Caco-2 (cell line): Measurements from ENCODE around the gene ASB13. TPM values are rescaled to one million over a fixed set of nuclear protein-coding genes. Genes with fewer than 3 reads are reported as not detected.

Experiments
- BruUV-seq: library from RNA; stranded (reverse); fragments of 400-500 nt; replicated peaks from 2 replicates; lab custom pipeline; 2021; lab: Mats Ljungman, UMichigan
- CTCF ChIA-PET: fragments of 300-600 bp; sonication (Branson Sonifier 250); formaldehyde crosslinking; loops from one replicate; lab custom pipeline; 2022; ENCODE audit warnings: antibody characterized with exemption; lab: Charles Lee
- POLR2A ChIA-PET: fragments of 300-600 bp; sonication (Branson Sonifier 250); formaldehyde crosslinking; loops from one replicate; lab custom pipeline; 2022; ENCODE audit warnings: antibody characterized with exemption; lab: Charles Lee
- DNase-seq, 2 experiments: peaks; one replicate each; pipeline versions ENCODE4 v3.0.0 to v3.0.0-alpha.2; 2020 to 2022
- H3K27me3 ChIP-seq: replicated peaks from 2 replicates; pipeline ENCODE4 v1.6.0; 2011; ENCODE audit warnings: low read length; ENCODE audit not compliant: control insufficient read depth, insufficient read depth
- H3K36me3 ChIP-seq: 2 replicates; pipeline ENCODE4 v1.5.1; 2011; ENCODE audit warnings: low read length; ENCODE audit not compliant: control insufficient read depth, insufficient read depth
- H3K4me1 ChIP-seq: fragments of 250-450 bp; sonication (Bioruptor Pico); 2 replicates; pipeline ENCODE4 v1.5.1; 2020; ENCODE audit warnings: mild to moderate bottlenecking
- H3K4me3 ChIP-seq: 2 replicates; pipeline ENCODE4 v1.5.1; 2011; ENCODE audit warnings: low read depth, mild to moderate bottlenecking, control low read depth, low read length
- H3K9me3 ChIP-seq: fragments of 250-450 bp; sonication (Bioruptor Pico); 2 replicates; pipeline ENCODE4 v1.5.1; 2020; ENCODE audit warnings: mild to moderate bottlenecking, moderate library complexity
- H3K27ac Mint-ChIP-seq: one replicate; pipeline ENCODE4 v1.8.0; 2022; ENCODE audit warnings: mixed read lengths; ENCODE audit not compliant: unreplicated experiment
- H3K27me3 Mint-ChIP-seq: one replicate; pipeline ENCODE4 v1.8.0; 2022; ENCODE audit warnings: mixed read lengths; ENCODE audit not compliant: insufficient read depth, unreplicated experiment
- H3K36me3 Mint-ChIP-seq: one replicate; pipeline ENCODE4 v1.8.0; 2022; ENCODE audit warnings: mild to moderate bottlenecking, mixed read lengths; ENCODE audit not compliant: insufficient read depth, unreplicated experiment
- H3K4me1 Mint-ChIP-seq: one replicate; pipeline ENCODE4 v1.8.0; 2022; ENCODE audit warnings: low read depth, mixed read lengths; ENCODE audit not compliant: unreplicated experiment
- H3K4me3 Mint-ChIP-seq: one replicate; pipeline ENCODE4 v1.8.0; 2022; ENCODE audit warnings: mild to moderate bottlenecking, moderate library complexity, mixed read lengths; ENCODE audit not compliant: unreplicated experiment
- H3K9me3 Mint-ChIP-seq: one replicate; pipeline ENCODE4 v1.8.0; 2022; ENCODE audit warnings: mixed read lengths; ENCODE audit not compliant: unreplicated experiment
- intact Hi-C: fragments of 100-400 bp; cut with micrococcal nuclease; formaldehyde crosslinking; loops from one replicate; pipeline ENCODE4 v1.10.0; 2022; ENCODE audit not compliant: unreplicated experiment
- total RNA-seq: library from RNA; stranded (reverse); gene quantifications from 2 replicates; pipeline ENCODE4 v1.2.3, GENCODE V29; 2022
- TF ChIP-seq, protein P1 (sequence below), 2 experiments: fragments of 200-600 bp in 1 of 2; IDR thresholded peaks; 1 replicate in 1 of 2; 2 replicates in 1 of 2; pipeline versions ENCODE4 v1.5.1 to v1.8.0; 2011 to 2022; ENCODE audit warnings: antibody characterized with exemption in 1 of 2, control low read depth in 1 of 2, inconsistent platforms in 1 of 2, low read depth in 1 of 2, low read length in 1 of 2, mild to moderate bottlenecking in 1 of 2, moderate library complexity in 1 of 2; ENCODE audit not compliant: insufficient read depth in 1 of 2, severe bottlenecking in 1 of 2, unreplicated experiment in 1 of 2

ASB13 gene
- total RNA-seq, 1 experiment from 2014 or later, result 44.8 TPM

DNA sequence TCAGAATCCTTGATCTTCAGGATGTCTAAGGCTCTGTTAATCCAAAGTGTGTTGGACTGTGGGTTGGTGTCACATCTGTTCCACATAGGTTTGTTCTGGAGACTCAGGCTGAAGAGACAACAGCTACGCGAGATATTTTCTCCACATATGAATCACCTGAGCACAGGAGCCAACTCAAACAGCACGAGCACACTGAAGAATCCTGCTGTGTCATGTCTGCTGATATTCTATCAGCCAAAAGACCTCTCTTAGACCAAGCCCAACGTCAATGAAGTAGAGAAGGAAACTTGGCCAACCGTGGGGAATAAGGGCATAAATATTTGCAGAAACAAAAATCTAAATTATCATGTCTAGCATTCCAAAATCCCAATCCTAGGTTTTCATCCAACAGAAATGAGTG, 15.5 kb upstream of the ASB13 start:
- H3K4me1 ChIP-seq, result peaks cover 12% of the 10 kb centered on the region
- no peak overlapping the region for H3K4me3 ChIP-seq
- Mint-ChIP-seq H3K27me3 (no peaks in the 10 kb centered on the region), H3K4me3 (no peak overlapping the region), H3K4me1 (peaks cover 7% of the 10 kb centered on the region), H3K36me3 (peaks cover 19% of the 10 kb centered on the region), H3K9me3 (no peaks in the 10 kb centered on the region), H3K27ac (no peak overlapping the region)
- TF ChIP-seq, protein P1, sequence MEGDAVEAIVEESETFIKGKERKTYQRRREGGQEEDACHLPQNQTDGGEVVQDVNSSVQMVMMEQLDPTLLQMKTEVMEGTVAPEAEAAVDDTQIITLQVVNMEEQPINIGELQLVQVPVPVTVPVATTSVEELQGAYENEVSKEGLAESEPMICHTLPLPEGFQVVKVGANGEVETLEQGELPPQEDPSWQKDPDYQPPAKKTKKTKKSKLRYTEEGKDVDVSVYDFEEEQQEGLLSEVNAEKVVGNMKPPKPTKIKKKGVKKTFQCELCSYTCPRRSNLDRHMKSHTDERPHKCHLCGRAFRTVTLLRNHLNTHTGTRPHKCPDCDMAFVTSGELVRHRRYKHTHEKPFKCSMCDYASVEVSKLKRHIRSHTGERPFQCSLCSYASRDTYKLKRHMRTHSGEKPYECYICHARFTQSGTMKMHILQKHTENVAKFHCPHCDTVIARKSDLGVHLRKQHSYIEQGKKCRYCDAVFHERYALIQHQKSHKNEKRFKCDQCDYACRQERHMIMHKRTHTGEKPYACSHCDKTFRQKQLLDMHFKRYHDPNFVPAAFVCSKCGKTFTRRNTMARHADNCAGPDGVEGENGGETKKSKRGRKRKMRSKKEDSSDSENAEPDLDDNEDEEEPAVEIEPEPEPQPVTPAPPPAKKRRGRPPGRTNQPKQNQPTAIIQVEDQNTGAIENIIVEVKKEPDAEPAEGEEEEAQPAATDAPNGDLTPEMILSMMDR (IDR thresholded peaks at IDR 0.05; ENCODE audit: insufficient read depth in 1 of 2, low read depth in 1 of 2, low read length in 1 of 2, severe bottlenecking in 1 of 2, unreplicated experiment in 1 of 2), result no peak
- H3K36me3 ChIP-seq, result no peaks in the 10 kb centered on the region
- no peaks in the 10 kb centered on the region for H3K9me3 ChIP-seq
- H3K27me3 ChIP-seq, result no peaks in the 10 kb centered on the region
- intact Hi-C loops, result loop anchor here (5.0 kb wide), 1 partner anchor 190 kb away; no protein-coding TSS in a partner anchor
- ChIA-PET CTCF (no interaction called here), POLR2A (no interaction called here)
- no TSS peak for BruUV-seq
- DNase-seq, result no peak

DNA sequence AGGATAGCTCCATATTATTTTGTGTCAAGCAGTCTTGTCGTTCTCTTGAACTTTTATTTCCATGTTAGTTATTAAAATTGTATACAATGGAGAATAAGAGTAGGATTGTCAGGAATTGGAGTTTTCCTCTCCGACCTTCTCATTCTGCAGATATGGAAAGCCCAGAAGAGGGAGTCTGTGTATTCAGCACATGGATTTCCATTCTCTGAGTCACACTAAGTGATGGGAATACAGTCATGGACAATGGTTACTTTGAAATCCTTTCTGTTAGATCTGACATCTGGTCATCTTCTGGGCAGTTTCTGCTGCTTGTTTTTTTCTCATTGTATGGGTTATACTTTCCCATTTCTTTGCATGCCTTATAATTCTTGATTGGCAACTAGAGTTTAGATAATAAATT, 13.2 kb upstream of the ASB13 start:
- Mint-ChIP-seq H3K4me1 (peaks cover 5% of the 10 kb centered on the region), H3K27ac (no peak overlapping the region), H3K4me3 (no peak overlapping the region), H3K27me3 (no peaks in the 10 kb centered on the region), H3K36me3 (peaks cover 7% of the 10 kb centered on the region), H3K9me3 (no peaks in the 10 kb centered on the region)
- no peaks in the 10 kb centered on the region for H3K27me3 ChIP-seq
- H3K9me3 ChIP-seq, result peaks cover 1% of the 10 kb centered on the region; the same call in 1 of the 2 replicates
- intact Hi-C loops, result loop anchor here (5.0 kb wide), 1 partner anchor 193 kb away; no protein-coding TSS in a partner anchor
- peaks cover 6% of the 10 kb centered on the region for H3K4me1 ChIP-seq
- no TSS peak for BruUV-seq
- no peaks in the 10 kb centered on the region for H3K36me3 ChIP-seq
- DNase-seq, result no peak
- TF ChIP-seq, protein P1 (IDR thresholded peaks at IDR 0.05; ENCODE audit: insufficient read depth in 1 of 2, low read depth in 1 of 2, low read length in 1 of 2, severe bottlenecking in 1 of 2, unreplicated experiment in 1 of 2), result peak in 1 of 2 experiments; percentile 1
- POLR2A ChIA-PET, result no interaction called here
- CTCF ChIA-PET, result interaction anchor here (0.5 kb wide), 1 partner anchor 44 kb away, joined by 7 read pairs; no protein-coding TSS in a partner anchor
- H3K4me3 ChIP-seq, result no peak overlapping the region

DNA sequence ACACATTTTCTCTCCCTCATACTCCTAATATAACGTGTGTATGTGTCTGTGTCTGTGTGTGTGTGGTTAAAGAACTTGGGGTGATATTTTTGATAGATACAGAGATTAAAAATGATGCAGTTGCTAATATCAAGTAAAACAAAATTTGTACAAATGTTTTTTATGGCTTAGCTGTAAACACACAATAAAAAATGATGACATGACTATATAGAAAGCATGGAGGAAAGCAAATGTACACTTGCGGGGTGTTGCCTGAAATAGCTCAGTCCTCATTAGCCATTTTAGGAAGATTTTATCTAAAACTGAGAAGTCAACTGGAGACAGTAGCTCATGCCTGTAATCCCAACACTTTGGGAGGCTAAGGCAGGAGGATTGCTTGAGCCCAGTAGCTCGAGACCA, 12.6 kb upstream of the ASB13 start:
- Histone ChIP-seq H3K4me3 (no peak overlapping the region), H3K9me3 (peaks cover 7% of the 10 kb centered on the region), H3K36me3 (no peaks in the 10 kb centered on the region), H3K27me3 (no peaks in the 10 kb centered on the region), H3K4me1 (peaks cover 3% of the 10 kb centered on the region)
- Mint-ChIP-seq H3K36me3 (peaks cover 2% of the 10 kb centered on the region), H3K27me3 (no peaks in the 10 kb centered on the region), H3K9me3 (no peaks in the 10 kb centered on the region), H3K4me3 (no peak overlapping the region), H3K27ac (no peak overlapping the region), H3K4me1 (peaks cover 5% of the 10 kb centered on the region)
- intact Hi-C loops, result no loop called here
- TF ChIP-seq, protein P1 (IDR thresholded peaks at IDR 0.05; ENCODE audit: insufficient read depth in 1 of 2, low read depth in 1 of 2, low read length in 1 of 2, severe bottlenecking in 1 of 2, unreplicated experiment in 1 of 2), result no peak
- no peak for DNase-seq
- BruUV-seq, result no TSS peak
- ChIA-PET CTCF (no interaction called here), POLR2A (no interaction called here)
